Keratinocyte (primary cell): ENCODE results near the gene PIGL. TPM values are rescaled to one million over a fixed set of nuclear protein-coding genes. Genes with fewer than 3 reads are reported as not detected.

Source experiments
- DNase-seq: peaks from one replicate; pipeline ENCODE4 v3.0.0-alpha.2; 2011; ENCODE audit warnings: low read depth, missing footprints, low spot score
- FAIRE-seq: peaks from 2 replicates; lab custom pipeline; 2011; peaks lifted over from hg19 to GRCh38; lab: Jason Lieb, UNC
- H2AFZ ChIP-seq: 2 replicates; pipeline ENCODE4 v1.6.0; 2012; ENCODE audit warnings: low read length, control low read depth, inconsistent platforms; ENCODE audit not compliant: control insufficient read depth
- H3K27ac ChIP-seq: 2 replicates; pipeline ENCODE4 v1.5.1; 2011; ENCODE audit warnings: low read length; ENCODE audit not compliant: control insufficient read depth, insufficient read depth
- H3K27me3 ChIP-seq: 3 replicates; pipeline ENCODE4 v1.6.0; 2011; ENCODE audit warnings: low read length; ENCODE audit not compliant: control insufficient read depth, insufficient read depth; ENCODE audit errors: extremely low read depth
- H3K36me3 ChIP-seq, 2 experiments: 2 replicates in 1 of 2; 3 replicates in 1 of 2; pipeline ENCODE4 v1.5.1; 2011; ENCODE audit warnings: low read length in 2 of 2, mild to moderate bottlenecking in 1 of 2; ENCODE audit not compliant: control insufficient read depth in 2 of 2, insufficient read depth in 2 of 2; ENCODE audit errors: extremely low read depth in 1 of 2
- H3K4me1 ChIP-seq: 3 replicates; pipeline ENCODE4 v1.5.1; 2011; ENCODE audit warnings: low read length; ENCODE audit not compliant: control insufficient read depth, insufficient read depth; ENCODE audit errors: extremely low read depth
- H3K4me2 ChIP-seq: 3 replicates; pipeline ENCODE4 v1.6.0; 2011; ENCODE audit warnings: low read depth, low read length; ENCODE audit not compliant: control insufficient read depth, insufficient read depth; ENCODE audit errors: extremely low read depth
- H3K4me3 ChIP-seq, 3 experiments: fragments of 200-600 bp in 1 of 3; sonication (generic) in 1 of 3; 2 replicates in 2 of 3; 3 replicates in 1 of 3; pipeline ENCODE4 v1.5.1; 2011 to 2016; ENCODE audit warnings: low read length in 3 of 3, mild to moderate bottlenecking in 3 of 3, control low read depth in 2 of 3, inconsistent platforms in 1 of 3, low read depth in 1 of 3, mixed read lengths in 1 of 3, mixed run types in 1 of 3, moderate library complexity in 1 of 3; ENCODE audit not compliant: control insufficient read depth in 2 of 3, insufficient read depth in 2 of 3; ENCODE audit errors: extremely low read depth in 1 of 3
- H3K79me2 ChIP-seq: 2 replicates; pipeline ENCODE4 v1.6.0; 2012; ENCODE audit warnings: low read length; ENCODE audit not compliant: control insufficient read depth, insufficient read depth
- H3K9ac ChIP-seq: 3 replicates; pipeline ENCODE4 v1.6.0; 2011; ENCODE audit warnings: low read length; ENCODE audit not compliant: control insufficient read depth, insufficient read depth; ENCODE audit errors: extremely low read depth
- H3K9me1 ChIP-seq: 3 replicates; pipeline ENCODE4 v1.6.0; 2011; ENCODE audit warnings: low read length; ENCODE audit not compliant: control insufficient read depth, insufficient read depth; ENCODE audit errors: extremely low read depth
- H3K9me3 ChIP-seq: 2 replicates; pipeline ENCODE4 v1.5.1; 2012; ENCODE audit warnings: low read depth, low read length; ENCODE audit not compliant: control insufficient read depth
- H4K20me1 ChIP-seq: 3 replicates; pipeline ENCODE4 v1.6.0; 2011; ENCODE audit warnings: low read length; ENCODE audit not compliant: control insufficient read depth, insufficient read depth; ENCODE audit errors: extremely low read depth
- EZH2 ChIP-seq: IDR thresholded peaks from one replicate; pipeline ENCODE4 v1.6.1; 2012; ENCODE audit warnings: inconsistent platforms, mild to moderate bottlenecking, low read length, moderate library complexity
- dilution Hi-C: fragments of 300-500 bp; cut with MboI; formaldehyde crosslinking; loops from one replicate; pipeline ENCODE4 v1.7.0; 2020; ENCODE audit warnings: low sequenced_read_pairs; ENCODE audit not compliant: extremely low pct_ligation_motif_present
- polyA plus RNA-seq, 5 experiments: library from polyadenylated mRNA; depleted of rRNA in 3 of 5; stranded (reverse) in 3 of 5; stranded (forward) in 1 of 5; unstranded in 1 of 5; fragments of >200 nt; gene quantifications; 1 replicate in 1 of 5; 2 replicates in 3 of 5; 3 replicates in 1 of 5; pipeline versions ENCODE4 v1.2.1 to v1.2.3, GENCODE V29; 2011 to 2012; ENCODE audit warnings: missing spikeins in 2 of 5, low read depth in 1 of 5, low replicate concordance in 1 of 5
- TF ChIP-seq, protein P1 (sequence below), 3 experiments: IDR thresholded peaks in 1 of 3; conservative IDR thresholded peaks in 1 of 3; optimal IDR thresholded peaks in 1 of 3; 2 replicates in 2 of 3; 3 replicates in 1 of 3; pipeline versions ENCODE3 to v1.5.1; 2011; ENCODE audit warnings: low read length in 3 of 3, mild to moderate bottlenecking in 3 of 3, moderate library complexity in 2 of 3, control low read depth in 1 of 3, inconsistent platforms in 1 of 3; ENCODE audit not compliant: insufficient read depth in 2 of 3; ENCODE audit errors: extremely low read depth in 1 of 3

The PIGL gene
- polyA plus RNA-seq, 1 donor (not counting 4 experiments of a cell fraction or from before 2014, with no cell fraction given), result 21.5 TPM

GRCh38 chr17:16358394-16358793 is 141.4 kb downstream of the PIGL start:
- dilution Hi-C loops, result no loop called here
- Histone ChIP-seq H3K9me3 (no peaks in the 10 kb centered on the region), H3K4me2 (no peak overlapping the region), H3K9me1 (no peaks in the 10 kb centered on the region), H3K9ac (no peak overlapping the region), H3K27ac (no peak overlapping the region), H2AFZ (no peak overlapping the region), H3K4me3 (no peak overlapping the region), H3K27me3 (no peaks in the 10 kb centered on the region), H3K4me1 (no peaks in the 10 kb centered on the region), H3K36me3 (no peaks in the 10 kb centered on the region), H3K79me2 (no peaks in the 10 kb centered on the region), H4K20me1 (no peaks in the 10 kb centered on the region)
- TF ChIP-seq EZH2, result no peak
- TF ChIP-seq, protein P1, sequence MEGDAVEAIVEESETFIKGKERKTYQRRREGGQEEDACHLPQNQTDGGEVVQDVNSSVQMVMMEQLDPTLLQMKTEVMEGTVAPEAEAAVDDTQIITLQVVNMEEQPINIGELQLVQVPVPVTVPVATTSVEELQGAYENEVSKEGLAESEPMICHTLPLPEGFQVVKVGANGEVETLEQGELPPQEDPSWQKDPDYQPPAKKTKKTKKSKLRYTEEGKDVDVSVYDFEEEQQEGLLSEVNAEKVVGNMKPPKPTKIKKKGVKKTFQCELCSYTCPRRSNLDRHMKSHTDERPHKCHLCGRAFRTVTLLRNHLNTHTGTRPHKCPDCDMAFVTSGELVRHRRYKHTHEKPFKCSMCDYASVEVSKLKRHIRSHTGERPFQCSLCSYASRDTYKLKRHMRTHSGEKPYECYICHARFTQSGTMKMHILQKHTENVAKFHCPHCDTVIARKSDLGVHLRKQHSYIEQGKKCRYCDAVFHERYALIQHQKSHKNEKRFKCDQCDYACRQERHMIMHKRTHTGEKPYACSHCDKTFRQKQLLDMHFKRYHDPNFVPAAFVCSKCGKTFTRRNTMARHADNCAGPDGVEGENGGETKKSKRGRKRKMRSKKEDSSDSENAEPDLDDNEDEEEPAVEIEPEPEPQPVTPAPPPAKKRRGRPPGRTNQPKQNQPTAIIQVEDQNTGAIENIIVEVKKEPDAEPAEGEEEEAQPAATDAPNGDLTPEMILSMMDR (optimal IDR thresholded peaks at IDR 0.05 in 1 of 3, IDR thresholded peaks at IDR 0.05 in 1 of 3, conservative IDR thresholded peaks at IDR 0.05 in 1 of 3; ENCODE audit: extremely low read depth in 1 of 3, insufficient read depth in 2 of 3, low read length in 3 of 3), result no peak
- no peak for DNase-seq
- no peak for FAIRE-seq

DNA sequence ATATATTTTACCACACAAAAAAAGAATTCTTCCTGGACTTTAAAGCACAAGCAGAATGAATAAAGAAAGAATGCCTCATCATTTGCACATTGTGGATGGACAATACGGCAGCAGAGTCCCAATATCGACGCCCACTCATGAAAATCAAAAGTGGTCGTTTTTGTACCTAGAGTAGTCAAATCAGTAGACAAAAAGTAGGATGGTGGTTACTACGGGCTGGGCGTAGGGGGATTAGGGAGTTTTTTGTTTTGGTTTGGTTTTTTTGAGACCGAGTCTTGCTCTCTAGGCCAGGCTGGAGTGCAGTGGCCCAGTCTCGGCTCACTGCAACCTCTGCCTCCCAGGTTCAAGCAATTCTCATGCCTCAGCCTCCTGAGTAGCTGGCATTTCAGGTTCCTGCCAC is 144.9 kb downstream of the PIGL start:
- dilution Hi-C loops, result no loop called here
- Histone ChIP-seq H3K9ac (no peak overlapping the region), H4K20me1 (no peaks in the 10 kb centered on the region), H3K4me3 (no peak overlapping the region), H3K79me2 (no peaks in the 10 kb centered on the region), H2AFZ (no peak overlapping the region), H3K4me1 (no peaks in the 10 kb centered on the region), H3K27ac (no peak overlapping the region), H3K9me3 (no peaks in the 10 kb centered on the region), H3K27me3 (no peaks in the 10 kb centered on the region), H3K4me2 (no peak overlapping the region), H3K9me1 (no peaks in the 10 kb centered on the region), H3K36me3 (no peaks in the 10 kb centered on the region)
- TF ChIP-seq, protein P1 (optimal IDR thresholded peaks at IDR 0.05 in 1 of 3, IDR thresholded peaks at IDR 0.05 in 1 of 3, conservative IDR thresholded peaks at IDR 0.05 in 1 of 3; ENCODE audit: extremely low read depth in 1 of 3, insufficient read depth in 2 of 3, low read length in 3 of 3), result no peak
- no peak for TF ChIP-seq EZH2
- DNase-seq (no peak), FAIRE-seq (no peak)
